MM.1S (cell line): ENCODE data around the gene DISP3.

Experiments used
- CTCF ChIP-seq: fragments of 300-600 bp; sonication (generic); IDR thresholded peaks from 2 replicates; pipeline ENCODE4 v1.5.1; 2016; ENCODE audit warnings: antibody characterized with exemption, low read length, mixed read lengths
- EZH2 ChIP-seq: fragments of 300-600 bp; sonication (generic); optimal IDR thresholded peaks from 2 replicates; pipeline ENCODE3; 2017; ENCODE audit warnings: low read depth, mild to moderate bottlenecking, antibody characterized with exemption, low read length, mixed read lengths

DNA sequence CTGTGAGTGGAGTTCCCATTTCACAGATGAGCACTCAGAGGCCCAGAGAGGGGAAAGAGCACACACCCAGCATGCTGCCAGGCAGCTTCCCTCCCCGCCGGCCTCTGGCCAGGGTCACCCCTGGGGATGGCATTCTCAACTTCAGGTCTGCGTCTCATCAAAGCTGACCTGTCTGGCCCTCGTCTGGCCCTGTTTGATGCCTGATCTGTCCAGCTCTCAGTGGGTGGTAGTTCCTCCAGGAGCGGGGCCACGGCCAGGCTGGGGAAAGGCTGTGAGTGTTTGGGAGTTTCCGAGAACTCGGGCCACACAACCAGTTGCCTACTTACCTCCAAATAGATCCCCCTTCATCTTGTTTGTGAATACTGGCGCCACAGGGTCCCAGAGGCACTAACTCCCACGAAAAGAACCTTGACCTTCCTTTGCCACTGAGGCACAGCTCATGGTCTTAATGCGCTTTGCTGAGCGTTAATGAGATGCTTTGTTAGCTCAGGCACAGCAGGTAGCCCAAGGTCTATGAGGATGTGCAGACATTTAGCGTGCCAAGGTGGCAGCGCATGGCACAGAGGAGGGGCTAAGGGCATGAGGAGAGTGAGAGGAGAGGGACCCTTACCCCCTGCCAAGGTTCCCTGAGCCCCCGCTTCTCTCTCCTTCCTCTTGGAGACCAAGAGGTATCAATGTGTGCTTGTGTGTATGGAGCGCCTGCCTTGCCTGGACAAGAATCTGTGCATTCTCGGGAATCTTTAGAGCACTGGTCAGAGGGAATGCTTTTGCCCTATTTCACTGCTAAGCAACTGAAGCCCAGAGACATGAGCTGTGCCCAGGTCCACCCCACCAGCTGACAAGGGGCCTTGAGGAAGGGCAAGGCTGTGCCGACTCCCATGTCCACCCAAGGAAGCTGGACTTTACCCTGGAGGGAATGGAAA, 61.2 kb downstream of the DISP3 start:
- TF ChIP-seq CTCF: no peak
- TF ChIP-seq EZH2: no peak
